Measurements from ENCODE around the gene FALEC. TPM values are rescaled to one million over a fixed set of nuclear protein-coding genes. Genes with fewer than 3 reads are reported as not detected.

The FALEC gene
- total and polyA plus RNA-seq, 9 of the 15 experiments (the other 6 are each of a cell fraction or from before 2014, with no cell fraction given), result 0.15 to 1.8 (median 0.53) TPM; not detected in 5

DNA sequence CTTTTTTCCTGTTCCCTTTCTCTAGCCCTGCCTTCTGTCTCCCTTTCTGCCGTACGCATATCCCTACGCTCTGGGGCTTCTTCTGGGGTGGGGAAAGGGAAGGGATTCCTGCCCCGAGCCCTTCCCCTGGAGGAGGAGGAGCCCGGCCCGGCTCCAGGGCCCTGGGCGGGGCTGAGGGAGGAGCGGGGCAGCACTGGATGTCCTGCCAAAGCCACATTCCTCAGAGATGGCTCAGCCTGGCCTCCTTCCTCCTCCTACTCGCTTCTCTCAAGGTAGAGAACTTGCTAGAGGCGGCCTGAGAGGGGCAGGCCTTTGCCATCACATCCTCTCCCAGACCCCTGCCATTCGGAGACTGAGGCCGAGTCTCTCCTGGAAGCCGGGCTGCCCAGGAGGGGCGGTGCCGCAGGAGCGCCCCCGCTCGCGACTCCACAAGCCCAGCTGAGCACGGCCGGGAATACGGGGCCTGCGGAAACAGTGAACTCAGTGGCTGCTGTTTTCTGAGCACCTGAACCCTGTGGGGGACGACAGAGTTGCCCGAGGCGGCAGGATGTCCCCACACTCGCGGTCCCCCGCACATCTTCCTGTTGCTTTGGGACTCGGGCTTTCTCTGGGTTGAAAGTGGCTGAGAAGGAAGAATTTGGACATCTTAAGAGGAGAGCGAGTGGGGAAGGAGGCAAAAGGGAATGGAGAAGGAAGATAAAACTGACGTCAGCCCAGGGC, 45.9 kb downstream of the FALEC start (continued):
- TF ChIP-seq USF2 (CRISPR knock-in tag; IDR thresholded peaks at IDR 0.05) (no peak; the same call in 1 of the 2 replicates), ADNP (tag; IDR thresholded peaks at IDR 0.05) (no peak), CXXC5 (CRISPR knock-in tag; IDR thresholded peaks at IDR 0.05) (0 out of 2 replicates have a peak, but pooled peaks have one; percentile 25), POLR2H (tag; IDR thresholded peaks at IDR 0.05; ENCODE audit: low read depth) (peak; percentile 59; the same call in 1 of the 2 replicates), TRIM28 (IDR thresholded peaks at IDR 0.05) (no peak), E2F6 (IDR thresholded peaks at IDR 0.05; ENCODE audit: borderline replicate concordance in 1 of 2, extremely low read depth in 1 of 2, insufficient read depth in 1 of 2, insufficient read length in 1 of 2, low read depth in 1 of 2, low read length in 1 of 2, poor library complexity in 1 of 2, severe bottlenecking in 1 of 2) (no peak), KDM2B (CRISPR knock-in tag; IDR thresholded peaks at IDR 0.05) (no peak), CBX2 (IDR thresholded peaks at IDR 0.05; ENCODE audit: insufficient read depth, low read length, poor library complexity, severe bottlenecking) (no peak), HMGXB4 (CRISPR knock-in tag; IDR thresholded peaks at IDR 0.05) (no peak), ZNF512 (tag; IDR thresholded peaks at IDR 0.05) (no peak), FOS (IDR thresholded peaks at IDR 0.05; ENCODE audit: extremely low read depth, insufficient read length) (no peak), TBL1XR1 (IDR thresholded peaks at IDR 0.05; ENCODE audit: low read length in 2 of 2) (0 out of 4 replicates have a peak, but pooled peaks of 1 of the 2 experiments have one; percentile 21), ZNF140 (CRISPR knock-in tag; IDR thresholded peaks at IDR 0.05) (no peak), SRSF7 (optimal IDR thresholded peaks at IDR 0.05; ENCODE audit: low read depth, low read length) (no peak), FOXK1 (CRISPR knock-in tag; IDR thresholded peaks at IDR 0.05; ENCODE audit: borderline replicate concordance) (0 out of 2 replicates have a peak, but pooled peaks have one; percentile 58), CREB1 (IDR thresholded peaks at IDR 0.05) (no peak), CREB1 (CRISPR knock-in tag; IDR thresholded peaks at IDR 0.05) (no peak)
- TF ChIP-seq, protein P1, sequence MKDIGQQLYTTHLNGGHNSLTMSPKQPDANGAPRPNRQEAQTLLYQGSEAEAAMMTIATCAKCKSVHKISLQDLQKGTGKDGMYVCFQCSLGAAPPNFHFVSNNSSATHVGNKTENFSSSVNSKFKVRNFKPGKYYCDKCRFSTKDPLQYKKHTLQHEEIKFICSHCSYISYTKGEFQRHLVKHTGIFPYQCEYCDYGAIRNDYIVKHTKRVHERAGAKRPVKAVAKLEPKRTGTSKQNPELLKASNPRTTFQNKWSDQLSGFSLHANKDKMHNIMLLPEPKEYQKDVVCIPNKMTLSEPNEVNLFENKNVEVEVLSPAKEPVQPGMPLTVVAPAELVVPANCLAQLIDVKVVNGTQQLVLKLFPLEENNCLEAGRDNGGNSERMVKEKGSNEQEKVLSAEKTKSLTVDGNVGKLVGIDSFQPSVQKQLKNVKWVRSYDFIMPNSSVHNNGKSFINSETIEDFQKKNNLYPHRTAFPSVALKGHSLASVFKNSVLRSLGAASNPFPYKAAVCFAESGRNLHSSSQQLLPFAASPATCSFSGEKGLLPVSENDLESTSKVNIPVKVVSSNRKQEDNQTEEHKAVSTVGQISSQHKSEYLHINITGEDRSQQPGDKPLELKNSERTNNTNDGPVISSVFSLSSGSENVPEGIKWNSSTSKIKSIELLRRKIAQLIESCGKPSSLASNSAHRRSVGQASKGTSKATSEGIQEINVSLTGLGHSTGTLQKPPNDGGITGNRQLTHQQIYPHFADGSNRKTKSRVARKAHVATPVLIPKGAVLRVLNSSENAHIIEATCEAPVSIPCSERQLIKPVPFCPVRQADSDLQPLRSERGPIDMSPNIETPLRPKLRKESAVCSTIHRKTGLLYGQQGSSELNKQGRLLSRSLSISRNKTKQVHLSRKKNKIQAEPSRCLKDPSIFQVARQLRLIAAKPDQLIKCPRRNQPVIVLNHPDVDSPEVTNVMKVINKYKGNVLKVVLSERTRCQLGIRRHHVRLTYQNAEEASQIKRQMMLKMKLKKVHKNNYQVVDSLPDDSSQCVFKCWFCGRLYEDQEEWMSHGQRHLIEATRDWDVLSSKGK (CRISPR knock-in tag; IDR thresholded peaks at IDR 0.05), result no peak

All from K562 (cell line).